NT2/D1 (cell line): ENCODE measurements around the gene NDE1.

Experiments
- DNase-seq: peaks from one replicate; pipeline ENCODE4 v3.0.0-alpha.2; 2011; ENCODE audit warnings: low read depth, low spot score
- H3K27me3 ChIP-seq: 2 replicates; pipeline ENCODE4 v1.6.0; 2011; ENCODE audit warnings: mild to moderate bottlenecking; ENCODE audit not compliant: insufficient read length, insufficient read depth
- H3K36me3 ChIP-seq: 2 replicates; pipeline ENCODE4 v1.6.1; 2011; ENCODE audit warnings: mild to moderate bottlenecking, low read length, mixed read lengths; ENCODE audit not compliant: insufficient read depth, insufficient read length
- H3K4me1 ChIP-seq: 2 replicates; pipeline ENCODE4 v1.5.1; 2011; ENCODE audit not compliant: insufficient read depth, insufficient read length
- H3K4me3 ChIP-seq: 2 replicates; pipeline ENCODE4 v1.5.1; 2011; ENCODE audit warnings: low read depth; ENCODE audit not compliant: insufficient read length
- H3K9ac ChIP-seq: 2 replicates; pipeline ENCODE4 v1.6.0; 2011; ENCODE audit warnings: low read depth; ENCODE audit not compliant: insufficient read length
- H3K9me3 ChIP-seq: 2 replicates; pipeline ENCODE4 v1.5.1; 2011; ENCODE audit warnings: mild to moderate bottlenecking, low read length; ENCODE audit not compliant: insufficient read depth
- SUZ12 ChIP-seq: IDR thresholded peaks from 2 replicates; pipeline ENCODE4 v1.6.1; 2011; ENCODE audit not compliant: insufficient read length, insufficient read depth; ENCODE audit errors: extremely low read depth
- YY1 ChIP-seq: IDR thresholded peaks from 2 replicates; pipeline ENCODE4 v1.6.1; 2011; ENCODE audit not compliant: insufficient read length, insufficient read depth
- ZNF274 ChIP-seq: IDR thresholded peaks from 2 replicates; pipeline ENCODE4 v1.6.1; 2011; ENCODE audit warnings: mild to moderate bottlenecking, low read depth, low read length

The NDE1 gene

GRCh38 chr16:15694499-15694898 is 44.5 kb downstream of the NDE1 start:
- Histone ChIP-seq H3K27me3 (no peaks in the 10 kb centered on the region), H3K4me1 (peaks cover 4% of the 10 kb centered on the region), H3K9me3 (no peaks in the 10 kb centered on the region), H3K36me3 (peaks cover 92% of the 10 kb centered on the region), H3K4me3 (no peak overlapping the region), H3K9ac (no peak overlapping the region)
- DNase-seq: no peak
- TF ChIP-seq ZNF274 (no peak), YY1 (no peak), SUZ12 (no peak)

- TF ChIP-seq ZNF274 (no peak), YY1 (no peak), SUZ12 (no peak)
- no peak overlapping the region for H3K4me3 ChIP-seq
- H3K9ac ChIP-seq: no peak overlapping the region
- peaks cover 65% of the 10 kb centered on the region for H3K36me3 ChIP-seq
- H3K9me3 ChIP-seq: no peaks in the 10 kb centered on the region
- H3K4me1 ChIP-seq: peaks cover 5% of the 10 kb centered on the region
- H3K27me3 ChIP-seq: no peaks in the 10 kb centered on the region
- DNase-seq: no peak
Observed at GRCh38 chr16:15699819-15700218, 49.8 kb downstream of the NDE1 start.

- peaks cover 60% of the 10 kb centered on the region for H3K36me3 ChIP-seq
- no peak overlapping the region for H3K9ac ChIP-seq
- no peaks in the 10 kb centered on the region for H3K27me3 ChIP-seq
- no peak for DNase-seq
- peaks cover 3% of the 10 kb centered on the region for H3K4me1 ChIP-seq
- no peak overlapping the region for H3K4me3 ChIP-seq
- TF ChIP-seq ZNF274 (no peak), YY1 (no peak), SUZ12 (no peak)
- no peaks in the 10 kb centered on the region for H3K9me3 ChIP-seq
Observed at GRCh38 chr16:15701367-15701766, 51.3 kb downstream of the NDE1 start.

GRCh38 chr16:15701975-15702970 is 52.2 kb downstream of the NDE1 start:
- H3K4me1 ChIP-seq: peaks cover 3% of the 10 kb centered on the region
- DNase-seq: no peak
- peaks cover 54% of the 10 kb centered on the region for H3K36me3 ChIP-seq
- TF ChIP-seq YY1 (no peak), ZNF274 (no peak), SUZ12 (no peak)
- H3K4me3 ChIP-seq: no peak overlapping the region
- no peaks in the 10 kb centered on the region for H3K27me3 ChIP-seq
- H3K9me3 ChIP-seq: no peaks in the 10 kb centered on the region
- no peak overlapping the region for H3K9ac ChIP-seq

GRCh38 chr16:15703029-15703736 is 53.1 kb downstream of the NDE1 start:
- Histone ChIP-seq H3K4me1 (peaks cover 3% of the 10 kb centered on the region), H3K9ac (no peak overlapping the region), H3K4me3 (no peak overlapping the region), H3K27me3 (no peaks in the 10 kb centered on the region), H3K36me3 (peaks cover 50% of the 10 kb centered on the region), H3K9me3 (no peaks in the 10 kb centered on the region)
- no peak for DNase-seq
- TF ChIP-seq SUZ12 (no peak), ZNF274 (no peak), YY1 (no peak)

GRCh38 chr16:15704545-15704987 is 54.5 kb downstream of the NDE1 start:
- H3K27me3 ChIP-seq: no peaks in the 10 kb centered on the region
- TF ChIP-seq ZNF274: no peak
- TF ChIP-seq YY1: no peak
- no peak for TF ChIP-seq SUZ12
- no peak overlapping the region for H3K9ac ChIP-seq
- peaks cover 3% of the 10 kb centered on the region for H3K4me1 ChIP-seq
- H3K9me3 ChIP-seq: no peaks in the 10 kb centered on the region
- H3K4me3 ChIP-seq: no peak overlapping the region
- DNase-seq: peak; percentile 62
- peaks cover 43% of the 10 kb centered on the region for H3K36me3 ChIP-seq

GRCh38 chr16:15705064-15705565 is 55.1 kb downstream of the NDE1 start:
- TF ChIP-seq YY1 (no peak), ZNF274 (no peak), SUZ12 (no peak)
- Histone ChIP-seq H3K4me1 (peaks cover 3% of the 10 kb centered on the region), H3K4me3 (no peak overlapping the region), H3K36me3 (peaks cover 41% of the 10 kb centered on the region), H3K9ac (no peak overlapping the region), H3K9me3 (no peaks in the 10 kb centered on the region), H3K27me3 (no peaks in the 10 kb centered on the region)
- DNase-seq: no peak
